Endodermal cell (in vitro differentiated cells): ENCODE data around the gene FRY. TPM values are rescaled to one million over a fixed set of nuclear protein-coding genes. Genes with fewer than 3 reads are reported as not detected.

Experiments used
- DNase-seq: peaks from one replicate; pipeline ENCODE4 v3.0.0-alpha.2; 2017
- H3K27ac ChIP-seq: 2 replicates; pipeline ENCODE4 v1.5.1; 2013; ENCODE audit warnings: mild to moderate bottlenecking, low read depth, low read length, moderate library complexity
- H3K27me3 ChIP-seq: 2 replicates; pipeline ENCODE4 v1.6.1; 2013; ENCODE audit warnings: mild to moderate bottlenecking, low read length, moderate library complexity; ENCODE audit not compliant: insufficient read depth, control insufficient read depth, poor library complexity, severe bottlenecking
- H3K36me3 ChIP-seq: 2 replicates; pipeline ENCODE4 v1.7.0; 2013; ENCODE audit warnings: mild to moderate bottlenecking, low read length, moderate library complexity; ENCODE audit not compliant: control insufficient read depth, insufficient read depth
- H3K4me1 ChIP-seq: one replicate; pipeline ENCODE4 v1.7.0; 2013; ENCODE audit warnings: low read length; ENCODE audit not compliant: control insufficient read depth, insufficient read depth
- H3K4me3 ChIP-seq: 2 replicates; pipeline ENCODE4 v1.5.1; 2013; ENCODE audit warnings: mild to moderate bottlenecking, low read length, moderate library complexity
- H3K9ac ChIP-seq: 2 replicates; pipeline ENCODE4 v1.6.1; 2013; ENCODE audit warnings: mild to moderate bottlenecking, low read length, moderate library complexity; ENCODE audit not compliant: poor library complexity, severe bottlenecking; ENCODE audit errors: extremely low read depth
- H3K9me3 ChIP-seq: 2 replicates; pipeline ENCODE4 v1.6.1; 2013; ENCODE audit warnings: mild to moderate bottlenecking, low read length, moderate library complexity; ENCODE audit not compliant: control insufficient read depth
- H3K27ac Mint-ChIP-seq: 2 replicates; pipeline ENCODE4 v1.8.0; 2020; ENCODE audit warnings: mixed read lengths
- H3K27me3 Mint-ChIP-seq: 2 replicates; pipeline ENCODE4 v1.8.0; 2021; ENCODE audit warnings: mild to moderate bottlenecking, mixed read lengths; ENCODE audit not compliant: insufficient read depth
- H3K36me3 Mint-ChIP-seq: 2 replicates; pipeline ENCODE4 v1.8.0; 2020; ENCODE audit warnings: low read depth, mixed read lengths
- H3K4me1 Mint-ChIP-seq: 2 replicates; pipeline ENCODE4 v1.8.0; 2020; ENCODE audit warnings: mixed read lengths
- H3K4me3 Mint-ChIP-seq: 2 replicates; pipeline ENCODE4 v1.8.0; 2020; ENCODE audit warnings: mild to moderate bottlenecking, moderate library complexity, mixed read lengths
- H3K9me3 Mint-ChIP-seq: 2 replicates; pipeline ENCODE4 v1.8.0; 2020; ENCODE audit warnings: mild to moderate bottlenecking, mixed read lengths
- WGBS, 2 experiments: methylation state at CpG; one replicate each; pipeline versions ENCODE4 v1.1.5 to v1.1.7; 2013; ENCODE audit warnings: missing lambda C conversion rate in 2 of 2, mixed read lengths in 1 of 2; ENCODE audit not compliant: insufficient coverage in 1 of 2, insufficient read length in 1 of 2; 5-methylcytosine and 5-hydroxymethylcytosine counted together
- total RNA-seq, 2 donors: library from RNA; stranded (reverse); fragmentation: NEBNext Ultra II Directional in 1 of 2; extraction: Animal tissue kit (Norgen Biotek cat#: 25700) in 1 of 2; gene quantifications; 2 replicates in 1 of 2; 3 replicates in 1 of 2; pipeline ENCODE4 v1.2.1, GENCODE V29; 2021
- TF ChIP-seq, protein P1 (sequence below): fragments of 200-600 bp; sonication (generic); conservative IDR thresholded peaks from 2 replicates; pipeline ENCODE4 v1.5.0; 2021; ENCODE audit warnings: antibody characterized with exemption, mild to moderate bottlenecking

Gene FRY
- total RNA-seq, 2 donors from 2014 or later: 20.1 to 30.8 TPM

DNA sequence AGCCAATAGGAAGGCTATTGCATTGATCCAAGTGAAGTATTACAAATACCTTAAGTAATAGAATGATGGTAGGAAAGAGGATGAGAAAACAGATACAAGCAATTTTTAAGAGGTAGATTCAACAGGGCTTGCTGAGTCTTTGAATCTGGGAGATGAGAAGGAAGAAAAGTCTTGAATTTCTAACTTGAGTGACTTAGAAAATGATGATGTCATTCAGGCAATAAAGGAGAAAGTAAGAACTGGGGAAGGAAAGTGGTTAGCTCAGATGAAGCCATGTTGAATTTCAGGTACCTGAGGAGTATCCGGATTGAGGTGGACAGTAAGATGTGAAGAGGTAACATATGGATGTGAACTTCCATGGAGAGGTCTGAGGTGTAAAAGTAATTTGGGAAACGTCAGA is 15.5 kb upstream of the FRY start:
- peaks cover 3% of the 10 kb centered on the region for H3K27me3 Mint-ChIP-seq
- no peak for DNase-seq
- no peak overlapping the region for H3K4me3 Mint-ChIP-seq
- H3K27ac Mint-ChIP-seq: no peak overlapping the region
- Histone ChIP-seq H3K27me3 (peaks cover 35% of the 10 kb centered on the region), H3K9me3 (no peaks in the 10 kb centered on the region), H3K36me3 (no peaks in the 10 kb centered on the region), H3K4me3 (no peak overlapping the region), H3K27ac (no peak overlapping the region), H3K4me1 (peaks cover 5% of the 10 kb centered on the region), H3K9ac (no peak overlapping the region)
- peaks cover 7% of the 10 kb centered on the region for H3K4me1 Mint-ChIP-seq
- no peaks in the 10 kb centered on the region for H3K9me3 Mint-ChIP-seq
- WGBS, 2 experiments: 89 to 100% methylated on average over 2 of the region's 2 CpGs
- TF ChIP-seq, protein P1, sequence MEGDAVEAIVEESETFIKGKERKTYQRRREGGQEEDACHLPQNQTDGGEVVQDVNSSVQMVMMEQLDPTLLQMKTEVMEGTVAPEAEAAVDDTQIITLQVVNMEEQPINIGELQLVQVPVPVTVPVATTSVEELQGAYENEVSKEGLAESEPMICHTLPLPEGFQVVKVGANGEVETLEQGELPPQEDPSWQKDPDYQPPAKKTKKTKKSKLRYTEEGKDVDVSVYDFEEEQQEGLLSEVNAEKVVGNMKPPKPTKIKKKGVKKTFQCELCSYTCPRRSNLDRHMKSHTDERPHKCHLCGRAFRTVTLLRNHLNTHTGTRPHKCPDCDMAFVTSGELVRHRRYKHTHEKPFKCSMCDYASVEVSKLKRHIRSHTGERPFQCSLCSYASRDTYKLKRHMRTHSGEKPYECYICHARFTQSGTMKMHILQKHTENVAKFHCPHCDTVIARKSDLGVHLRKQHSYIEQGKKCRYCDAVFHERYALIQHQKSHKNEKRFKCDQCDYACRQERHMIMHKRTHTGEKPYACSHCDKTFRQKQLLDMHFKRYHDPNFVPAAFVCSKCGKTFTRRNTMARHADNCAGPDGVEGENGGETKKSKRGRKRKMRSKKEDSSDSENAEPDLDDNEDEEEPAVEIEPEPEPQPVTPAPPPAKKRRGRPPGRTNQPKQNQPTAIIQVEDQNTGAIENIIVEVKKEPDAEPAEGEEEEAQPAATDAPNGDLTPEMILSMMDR: no peak
- H3K36me3 Mint-ChIP-seq: no peaks in the 10 kb centered on the region

DNA sequence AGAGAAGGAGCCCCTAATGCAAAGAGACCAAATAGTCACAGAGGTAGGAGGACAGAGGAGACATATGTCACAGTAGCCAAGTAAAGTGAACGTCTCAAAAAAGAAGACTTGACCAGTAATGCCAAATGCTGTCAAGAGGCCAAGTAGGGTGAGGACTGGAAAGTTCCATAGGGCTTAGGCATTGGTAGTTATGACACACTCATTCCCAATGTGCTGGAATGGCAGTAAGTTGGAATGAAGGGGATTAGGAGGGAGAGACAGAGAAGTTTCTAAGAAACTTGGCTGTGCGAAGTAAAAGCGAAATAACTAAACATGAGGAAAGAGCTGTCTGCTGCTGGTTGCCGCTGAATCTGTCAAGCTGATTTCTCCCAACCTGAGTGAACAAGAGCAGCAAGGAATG is 14.9 kb upstream of the FRY start:
- no peak overlapping the region for H3K4me3 Mint-ChIP-seq
- peaks cover 3% of the 10 kb centered on the region for H3K27me3 Mint-ChIP-seq
- H3K36me3 Mint-ChIP-seq: no peaks in the 10 kb centered on the region
- H3K27ac ChIP-seq: no peak overlapping the region
- peaks cover 3% of the 10 kb centered on the region for H3K4me1 Mint-ChIP-seq
- H3K27ac Mint-ChIP-seq: no peak overlapping the region
- no peaks in the 10 kb centered on the region for H3K9me3 ChIP-seq
- DNase-seq: no peak
- H3K4me1 ChIP-seq: peaks cover 5% of the 10 kb centered on the region
- H3K4me3 ChIP-seq: no peak overlapping the region
- WGBS, 2 experiments: 78 to 94% methylated on average over 4 of the region's 4 CpGs
- no peaks in the 10 kb centered on the region for H3K9me3 Mint-ChIP-seq
- no peak overlapping the region for H3K9ac ChIP-seq
- H3K27me3 ChIP-seq: peaks cover 35% of the 10 kb centered on the region
- H3K36me3 ChIP-seq: no peaks in the 10 kb centered on the region
- TF ChIP-seq, protein P1: no peak

DNA sequence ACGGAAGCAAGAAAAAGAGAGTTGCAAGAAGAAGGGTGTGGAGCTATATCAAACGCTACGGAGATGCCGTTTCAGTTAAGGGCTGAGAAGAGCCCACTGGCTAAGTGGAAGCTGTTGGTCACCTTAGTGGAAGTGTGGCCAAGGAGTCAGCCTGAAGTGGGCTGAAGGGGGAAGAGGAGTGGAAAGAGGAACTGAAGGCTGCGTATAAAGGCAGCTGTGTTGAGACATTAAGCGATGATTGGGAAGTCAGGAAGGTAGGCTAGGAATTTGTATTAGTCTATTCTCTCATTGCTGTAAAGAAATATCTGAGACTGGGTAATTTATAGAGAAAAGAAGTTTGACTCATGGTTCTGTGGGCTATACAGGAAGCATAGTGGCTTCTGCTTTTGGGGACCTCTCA is 14.1 kb upstream of the FRY start:
- no peak for DNase-seq
- Mint-ChIP-seq H3K9me3 (no peaks in the 10 kb centered on the region), H3K36me3 (no peaks in the 10 kb centered on the region), H3K4me1 (peaks cover 6% of the 10 kb centered on the region), H3K4me3 (no peak overlapping the region), H3K27me3 (peaks cover 3% of the 10 kb centered on the region), H3K27ac (no peak overlapping the region)
- Histone ChIP-seq H3K27ac (no peak overlapping the region), H3K9ac (no peak overlapping the region), H3K4me1 (peaks cover 5% of the 10 kb centered on the region), H3K4me3 (no peak overlapping the region), H3K27me3 (peaks cover 35% of the 10 kb centered on the region), H3K9me3 (no peaks in the 10 kb centered on the region), H3K36me3 (no peaks in the 10 kb centered on the region)
- TF ChIP-seq, protein P1: no peak
- 96% methylated on average over 6 of the region's 6 CpGs for WGBS, 2 experiments
